CD1c-positive myeloid dendritic cell (primary cell): ENCODE measurements around the gene MACF1.
"Not testable (repeated sequence)": the region's sequence is repeated elsewhere in the genome, so short reads cannot be mapped to it uniquely, and the experiment has no call there.

Source experiments
- DNase-seq: peaks from one replicate; pipeline ENCODE4 v3.0.0-alpha.2; 2016; ENCODE audit errors: extremely low spot score

MACF1 gene, protein sequence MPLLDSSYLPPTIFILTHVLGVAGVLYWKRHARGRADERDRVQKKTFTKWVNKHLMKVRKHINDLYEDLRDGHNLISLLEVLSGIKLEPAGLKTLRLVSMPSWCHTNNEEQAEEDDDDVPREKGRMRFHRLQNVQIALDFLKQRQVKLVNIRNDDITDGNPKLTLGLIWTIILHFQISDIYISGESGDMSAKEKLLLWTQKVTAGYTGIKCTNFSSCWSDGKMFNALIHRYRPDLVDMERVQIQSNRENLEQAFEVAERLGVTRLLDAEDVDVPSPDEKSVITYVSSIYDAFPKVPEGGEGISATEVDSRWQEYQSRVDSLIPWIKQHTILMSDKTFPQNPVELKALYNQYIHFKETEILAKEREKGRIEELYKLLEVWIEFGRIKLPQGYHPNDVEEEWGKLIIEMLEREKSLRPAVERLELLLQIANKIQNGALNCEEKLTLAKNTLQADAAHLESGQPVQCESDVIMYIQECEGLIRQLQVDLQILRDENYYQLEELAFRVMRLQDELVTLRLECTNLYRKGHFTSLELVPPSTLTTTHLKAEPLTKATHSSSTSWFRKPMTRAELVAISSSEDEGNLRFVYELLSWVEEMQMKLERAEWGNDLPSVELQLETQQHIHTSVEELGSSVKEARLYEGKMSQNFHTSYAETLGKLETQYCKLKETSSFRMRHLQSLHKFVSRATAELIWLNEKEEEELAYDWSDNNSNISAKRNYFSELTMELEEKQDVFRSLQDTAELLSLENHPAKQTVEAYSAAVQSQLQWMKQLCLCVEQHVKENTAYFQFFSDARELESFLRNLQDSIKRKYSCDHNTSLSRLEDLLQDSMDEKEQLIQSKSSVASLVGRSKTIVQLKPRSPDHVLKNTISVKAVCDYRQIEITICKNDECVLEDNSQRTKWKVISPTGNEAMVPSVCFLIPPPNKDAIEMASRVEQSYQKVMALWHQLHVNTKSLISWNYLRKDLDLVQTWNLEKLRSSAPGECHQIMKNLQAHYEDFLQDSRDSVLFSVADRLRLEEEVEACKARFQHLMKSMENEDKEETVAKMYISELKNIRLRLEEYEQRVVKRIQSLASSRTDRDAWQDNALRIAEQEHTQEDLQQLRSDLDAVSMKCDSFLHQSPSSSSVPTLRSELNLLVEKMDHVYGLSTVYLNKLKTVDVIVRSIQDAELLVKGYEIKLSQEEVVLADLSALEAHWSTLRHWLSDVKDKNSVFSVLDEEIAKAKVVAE (N-terminal part only)

DNA sequence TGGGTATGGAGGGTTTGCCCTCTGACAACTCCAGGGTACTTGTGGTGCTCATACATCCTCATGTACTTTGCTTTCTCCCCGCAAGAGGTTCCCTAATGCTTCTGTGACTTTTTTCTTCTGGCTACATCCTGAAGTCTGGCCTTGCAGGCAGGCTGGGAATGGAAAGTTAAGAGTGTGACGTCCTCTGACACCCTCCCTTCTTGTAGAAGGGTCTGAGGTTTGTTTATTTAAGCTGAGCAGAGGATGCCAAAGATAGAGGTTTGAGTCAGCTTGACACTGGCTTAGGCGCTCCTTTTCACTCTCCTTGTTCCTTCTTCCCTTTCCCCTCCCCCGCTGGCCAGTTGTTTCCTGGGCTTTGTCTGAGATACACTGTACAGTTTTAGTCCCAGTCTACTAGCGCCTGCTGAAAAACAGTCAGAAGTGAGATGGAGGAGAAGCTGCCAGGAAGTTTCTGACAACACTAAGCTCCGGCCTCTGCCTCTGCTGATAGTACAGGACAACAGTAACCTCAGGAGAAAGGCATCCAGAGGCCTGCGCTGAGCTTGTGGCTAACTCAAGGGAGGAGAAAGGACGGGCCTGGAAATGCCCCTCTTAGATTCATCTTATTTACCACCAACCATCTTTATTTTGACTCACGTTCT, at the start of gene MACF1:
MACF1 (plus strand) TSS at position 255 of the 641 bp plus-strand sequence; CDS start at position 583, 328 bp downstream.
- DNase-seq, result peak; percentile 48

DNA sequence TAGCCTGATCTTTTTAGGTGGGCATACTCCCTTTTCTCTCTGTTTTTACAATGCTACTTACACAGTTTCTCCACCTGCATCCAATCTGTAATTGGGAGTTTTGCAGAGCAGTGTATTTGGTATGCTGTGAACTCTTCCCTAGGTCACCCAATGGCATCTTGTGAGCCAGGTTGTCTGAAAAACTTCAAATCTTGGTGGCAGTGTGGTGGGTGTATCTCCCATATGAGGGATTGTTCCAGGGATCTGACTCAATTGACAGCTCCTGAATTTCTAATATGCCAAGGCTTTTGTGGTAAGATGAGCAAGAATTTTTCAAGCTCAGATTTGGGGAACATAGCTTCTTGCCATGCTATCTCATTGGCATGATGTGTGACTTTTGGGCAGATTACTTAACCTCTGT, 47.2 kb upstream of the MACF1 start:
- no peak for DNase-seq

DNA sequence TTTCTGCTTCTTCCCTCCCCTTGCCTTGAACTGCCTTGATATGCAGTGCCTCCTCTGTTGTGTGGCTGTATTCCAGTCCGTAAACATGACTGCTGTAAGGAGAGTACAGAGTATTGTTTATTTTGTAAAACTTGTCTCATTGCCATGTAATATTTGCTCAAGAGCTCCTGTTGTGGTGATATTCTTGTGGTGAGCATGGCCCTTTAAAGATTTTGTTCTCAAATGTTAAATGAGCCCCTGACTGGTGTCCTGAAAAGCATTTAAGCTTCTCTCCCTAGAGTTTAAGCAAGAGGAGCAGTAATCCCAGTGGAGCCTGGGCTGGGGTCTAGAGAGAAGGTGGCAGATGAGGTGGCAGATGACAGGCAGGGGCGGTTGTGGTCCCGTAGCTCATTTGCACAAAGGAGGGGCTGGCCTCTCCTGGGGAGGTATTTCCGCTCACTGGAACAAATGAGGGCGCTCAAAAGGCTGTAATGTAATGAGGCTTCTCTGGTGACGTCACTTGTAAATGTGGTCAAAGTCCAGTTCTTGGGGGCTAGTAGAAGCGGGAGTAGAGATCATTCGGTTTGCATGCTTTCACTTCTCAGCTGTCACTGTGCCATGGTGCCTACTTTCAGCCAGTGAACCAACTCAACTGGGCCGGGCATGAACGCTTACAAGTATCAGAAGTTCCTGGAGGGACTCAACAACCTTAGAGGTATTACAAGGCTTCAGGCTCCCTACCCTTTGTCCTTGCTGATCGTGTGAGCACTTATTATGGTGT, 46.0 kb upstream of the MACF1 start:
- no peak for DNase-seq

DNA sequence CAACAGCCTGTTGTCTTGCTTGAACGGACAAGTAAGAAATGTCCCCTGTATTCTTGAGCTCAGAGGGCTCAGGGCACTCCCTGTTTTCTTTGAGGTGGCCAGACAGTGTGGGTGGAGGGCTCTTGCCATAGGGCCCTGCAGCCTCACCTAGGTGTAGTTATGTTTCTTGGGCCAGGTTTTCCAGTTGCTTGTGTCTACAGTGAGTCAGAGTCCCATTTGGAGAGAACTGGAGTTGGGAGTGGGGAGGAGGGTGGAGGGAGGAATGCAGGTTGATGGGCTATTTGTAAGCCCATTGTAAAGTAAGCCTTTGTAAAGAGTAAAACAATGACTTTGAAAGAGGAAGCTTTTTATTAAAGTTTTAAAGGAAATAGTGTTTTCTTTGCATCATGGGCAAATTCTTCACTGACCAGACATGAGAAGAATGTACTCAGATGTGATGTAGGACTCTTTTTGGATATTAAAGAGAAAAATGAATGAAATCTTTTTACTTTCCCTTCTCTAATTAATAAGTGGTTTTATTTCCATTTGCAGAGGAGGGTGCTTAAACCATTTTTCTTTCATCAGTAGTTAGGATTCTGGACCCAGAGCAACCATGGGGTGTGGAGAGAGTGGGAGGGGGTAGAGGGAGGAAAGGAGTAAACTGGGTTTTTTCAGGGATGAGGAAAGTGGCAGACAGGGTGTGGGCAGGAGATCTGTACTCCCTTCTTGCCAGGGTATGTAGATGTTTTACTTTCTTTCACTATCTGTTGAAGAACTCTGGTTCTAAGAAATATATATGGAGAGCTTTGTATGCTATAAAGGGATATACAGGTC, 45.1 kb upstream of the MACF1 start:
- DNase-seq, result no peak

DNA sequence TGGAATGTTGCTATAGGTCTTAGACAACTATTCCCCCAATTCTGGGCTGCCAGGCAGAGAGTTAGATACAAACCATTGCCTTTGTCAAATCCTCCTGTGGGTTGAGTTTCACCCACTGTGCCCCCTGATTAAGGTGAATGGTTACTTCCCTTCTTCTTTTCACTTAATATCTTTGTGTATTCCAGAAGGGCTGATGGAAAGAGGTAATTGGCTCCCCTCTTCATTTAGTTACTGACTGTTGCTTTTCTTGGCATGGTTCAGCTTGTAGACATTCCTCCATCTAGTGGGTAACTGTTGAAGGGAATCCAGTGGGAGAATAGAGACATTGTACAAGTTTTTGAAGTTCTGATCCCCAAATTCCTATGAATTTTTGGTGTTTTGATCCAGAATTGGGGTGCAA, 43.8 kb upstream of the MACF1 start:
- DNase-seq, result no peak

DNA sequence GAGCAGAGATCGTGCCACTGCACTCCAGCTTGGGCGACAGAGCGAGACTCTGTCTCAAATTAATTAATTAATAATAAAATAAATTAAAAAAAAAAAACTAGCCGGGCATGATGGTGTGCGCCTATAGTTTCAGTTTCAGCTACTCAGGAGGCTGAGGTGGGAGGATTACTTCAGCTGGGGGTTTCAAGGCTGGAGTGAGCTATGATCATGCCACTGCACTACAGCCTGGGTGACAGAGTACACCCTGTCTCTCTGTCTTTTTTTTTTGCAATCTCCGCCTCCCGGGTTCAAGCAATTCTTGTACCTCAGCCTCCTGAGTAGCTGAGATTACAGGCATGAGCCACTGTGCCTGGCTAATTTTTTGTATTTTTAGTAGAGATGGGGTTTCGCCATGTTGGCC, 42.7 kb upstream of the MACF1 start:
- DNase-seq, result not testable (repeated sequence)

DNA sequence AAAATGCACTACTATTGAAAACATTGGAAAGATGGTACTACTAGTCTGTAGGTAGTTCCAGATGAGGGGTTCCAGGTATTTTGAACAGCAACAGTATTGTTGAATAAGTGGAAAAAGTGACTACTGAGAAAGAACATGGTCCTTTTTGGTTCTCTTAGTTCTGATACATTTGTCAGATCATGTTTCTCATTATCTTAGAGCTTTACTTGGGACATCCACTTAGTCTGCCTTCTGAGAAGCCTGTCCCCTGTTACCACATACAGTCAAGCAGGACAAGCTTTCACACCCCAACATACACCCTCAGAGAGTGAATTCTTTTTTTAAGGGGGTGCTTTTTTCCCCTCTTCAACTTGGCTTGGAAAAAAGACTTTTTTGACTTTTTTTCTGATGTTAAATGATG, 41.0 kb upstream of the MACF1 start:
- no peak for DNase-seq

DNA sequence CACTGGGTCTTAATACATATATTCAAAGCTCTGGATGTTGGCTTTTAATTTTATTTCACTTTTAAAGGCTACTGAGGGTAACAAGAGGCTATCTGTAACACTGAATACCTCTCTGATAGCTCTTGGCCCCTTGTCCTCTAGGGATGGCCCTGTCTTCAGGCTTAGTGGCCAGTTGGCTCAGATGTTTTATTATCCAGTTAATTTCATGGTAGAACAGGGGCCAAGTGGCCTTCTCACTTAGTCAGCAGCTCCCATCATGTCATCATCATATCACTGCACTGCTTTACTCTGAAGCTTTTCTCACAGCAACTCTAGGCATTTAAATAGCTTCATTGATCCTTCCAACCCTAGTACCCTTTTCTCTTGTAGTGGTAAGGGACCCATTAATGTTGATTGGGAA, 40.2 kb upstream of the MACF1 start:
- DNase-seq, result no peak

DNA sequence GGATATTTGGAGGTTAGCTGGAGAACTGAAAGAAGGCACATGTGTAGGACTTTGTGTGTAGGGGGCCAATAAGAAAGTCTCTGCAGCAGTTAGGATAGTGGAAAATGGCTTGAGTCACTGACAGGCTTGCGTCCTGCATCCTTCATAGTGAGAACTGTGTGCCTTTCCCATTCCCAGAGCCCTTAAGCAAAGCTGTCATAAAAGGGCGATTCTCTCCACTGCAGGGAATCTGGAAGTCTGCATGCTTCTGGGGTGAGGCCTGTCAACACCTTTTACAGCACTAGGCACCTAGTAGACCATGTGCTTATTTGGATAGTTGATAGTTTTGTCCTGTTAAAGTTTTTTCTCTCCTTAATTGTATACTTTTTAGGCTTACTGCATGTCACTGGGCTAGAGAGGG, 39.4 kb upstream of the MACF1 start:
- DNase-seq, result no peak

DNA sequence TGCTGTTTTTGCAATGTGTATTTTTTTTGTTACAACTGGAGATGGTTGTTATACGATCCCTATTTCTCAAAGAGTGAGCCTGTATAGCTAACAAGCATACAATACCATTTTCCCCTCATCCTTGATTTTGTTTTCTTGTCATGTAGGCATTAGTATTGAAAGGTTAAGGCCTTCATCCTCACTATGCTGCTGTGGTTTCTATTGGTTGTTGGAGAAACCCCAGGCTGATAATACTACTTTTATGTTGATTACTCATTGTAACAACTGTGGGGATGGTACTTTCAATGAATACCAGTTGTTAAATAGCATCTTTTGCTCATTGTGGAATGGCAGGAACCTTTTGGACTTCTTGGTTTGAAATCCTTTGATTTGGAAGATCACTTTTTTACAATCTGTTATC, 39.0 kb upstream of the MACF1 start:
- DNase-seq, result no peak

DNA sequence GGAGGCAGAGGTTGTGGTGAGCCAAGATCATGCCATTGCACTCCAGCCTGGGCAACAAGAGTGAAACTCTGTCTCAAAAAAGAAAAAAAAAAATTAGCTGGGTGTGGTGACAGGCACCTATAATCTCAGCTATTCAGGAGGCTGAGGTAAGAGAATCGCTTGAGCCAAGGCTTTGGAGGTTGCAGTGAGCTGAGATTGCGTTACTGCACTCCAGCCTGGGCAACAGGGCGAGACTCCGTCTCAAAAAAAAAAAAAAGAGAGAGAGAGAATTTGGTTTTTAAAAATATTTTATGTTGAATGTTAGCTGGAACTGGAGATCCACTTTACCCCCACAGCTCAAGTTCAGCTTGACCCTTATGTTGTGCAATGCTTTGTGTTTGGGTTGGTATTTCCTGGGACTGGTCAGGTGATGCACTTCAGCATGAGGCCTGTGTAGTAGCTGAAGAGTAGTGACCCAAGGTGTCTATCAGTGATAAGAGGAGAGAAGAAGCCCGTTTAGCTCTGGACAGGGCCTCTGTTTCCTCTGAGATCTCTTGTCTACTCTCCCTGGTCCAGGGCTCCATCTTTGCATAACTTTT, 36.8 kb upstream of the MACF1 start:
- no peak for DNase-seq

DNA sequence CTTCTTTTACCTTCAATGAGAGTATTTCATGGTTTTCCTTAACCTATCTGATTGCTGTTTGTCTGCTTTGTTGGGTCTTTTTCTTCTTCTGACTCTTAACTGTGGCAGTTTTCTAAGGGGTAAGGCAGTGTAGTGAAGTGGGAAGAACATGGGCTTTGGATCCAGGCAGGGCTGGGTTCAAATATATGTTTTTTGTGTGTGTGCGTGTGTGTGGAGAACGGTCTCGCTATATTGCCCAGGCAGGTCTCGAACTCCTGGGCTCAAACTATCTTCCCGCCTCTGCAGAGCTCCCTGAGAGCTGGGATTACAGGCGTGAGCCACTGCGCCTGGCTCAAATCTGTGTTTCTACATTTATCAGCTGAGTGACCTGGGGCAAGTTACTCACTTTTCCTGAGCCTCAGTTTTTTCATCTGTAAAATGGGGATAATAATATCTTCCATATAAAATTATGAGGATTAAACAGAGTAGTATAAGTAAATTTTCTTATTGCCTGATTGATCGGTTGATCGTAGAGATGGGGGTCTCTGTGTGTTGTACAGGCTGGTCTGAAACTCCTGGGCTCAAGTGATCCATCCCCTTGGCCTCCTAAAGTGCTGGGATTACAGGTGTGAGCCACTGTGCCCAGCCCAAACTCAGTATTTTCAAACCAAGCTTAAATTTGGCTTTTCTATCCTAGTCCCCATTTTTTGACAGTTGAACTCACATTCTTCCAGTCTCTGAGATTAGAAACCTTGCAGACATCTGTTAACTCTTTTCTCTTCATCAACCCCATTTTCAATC, 36.0 kb upstream of the MACF1 start:
- no peak for DNase-seq

DNA sequence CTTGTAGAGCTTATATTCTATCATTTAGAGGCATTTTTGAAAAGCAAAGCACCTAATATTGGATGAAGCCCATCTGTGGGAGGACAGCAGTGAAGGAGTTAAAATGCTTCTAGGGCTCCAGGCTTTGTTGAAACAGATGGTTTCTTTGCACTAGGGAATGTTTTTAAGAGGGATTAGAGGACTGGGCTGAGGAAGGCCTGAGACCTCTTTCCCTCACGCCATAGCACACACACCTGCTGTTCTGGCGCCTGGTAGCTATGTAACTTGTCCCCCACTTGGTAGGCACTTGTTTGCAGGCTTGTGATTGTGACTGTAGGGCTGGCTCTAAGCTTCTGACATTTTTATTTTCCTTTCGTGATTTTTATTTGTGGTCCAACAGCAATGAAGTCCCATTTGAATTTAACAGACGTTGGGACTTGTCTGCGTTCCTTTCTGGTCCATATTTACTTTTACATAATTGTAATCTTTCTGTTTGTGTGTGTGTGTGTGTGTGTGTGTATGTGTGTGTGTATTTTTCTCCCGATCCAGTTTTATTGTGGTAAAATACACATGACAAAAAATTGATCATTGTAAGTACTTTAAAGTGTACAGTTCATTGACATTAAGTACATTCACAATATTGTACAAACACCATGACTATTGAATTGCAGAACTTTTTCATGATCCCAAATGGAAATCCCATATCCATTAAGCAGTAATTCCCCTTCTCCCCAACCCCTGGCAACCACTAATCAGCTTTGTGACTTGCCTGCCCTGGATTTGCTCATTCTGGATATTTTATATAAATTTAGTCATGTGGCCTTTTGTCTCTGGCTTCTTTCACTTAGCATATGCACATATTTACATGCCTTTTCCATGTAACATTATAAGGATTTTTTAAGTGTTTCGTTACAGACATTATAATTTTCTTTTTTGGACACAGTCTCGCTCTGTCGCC, 33.5 kb upstream of the MACF1 start:
- no peak for DNase-seq

DNA sequence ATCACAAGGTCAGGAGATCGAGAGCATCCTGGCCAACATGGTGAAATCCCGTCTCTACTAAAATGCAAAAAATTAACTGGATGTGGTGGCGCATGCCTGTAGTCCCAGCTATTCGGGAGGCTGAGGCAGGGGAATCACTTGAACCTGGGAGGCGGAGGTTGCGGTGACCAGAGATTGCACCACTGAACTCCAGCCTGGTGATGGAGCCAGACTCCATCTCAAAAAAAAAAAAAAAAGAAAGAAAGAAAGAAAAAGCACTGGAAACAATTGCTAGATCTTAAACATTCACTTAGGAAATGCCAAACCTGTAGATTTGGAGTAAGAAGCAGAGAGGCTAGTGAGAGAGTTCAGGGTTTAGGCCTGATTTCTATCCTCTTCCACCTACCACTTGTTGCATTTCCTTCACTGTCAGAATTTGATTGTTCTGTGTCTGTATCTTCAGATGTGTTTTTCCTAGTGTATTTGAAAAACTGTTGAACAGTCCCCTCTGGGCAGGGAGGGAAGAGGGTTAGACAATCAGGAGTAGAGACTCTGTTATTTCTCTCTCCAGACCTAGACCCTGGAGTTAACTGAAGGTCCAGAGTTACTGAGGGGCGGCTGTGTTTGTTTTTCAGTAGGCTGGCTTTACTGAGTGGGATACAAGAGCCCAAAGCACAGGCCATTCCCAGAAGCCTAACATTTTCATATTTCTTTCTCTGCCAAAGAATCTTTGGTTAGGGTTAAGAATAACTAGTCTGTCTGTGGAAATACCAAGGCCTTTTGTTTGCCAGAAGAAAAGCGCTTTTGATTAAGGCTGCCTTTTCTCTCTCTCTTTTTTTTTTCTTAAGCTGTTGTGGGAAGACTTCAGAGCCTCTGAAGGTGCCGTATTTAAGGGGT, 31.1 kb upstream of the MACF1 start:
- no peak for DNase-seq

DNA sequence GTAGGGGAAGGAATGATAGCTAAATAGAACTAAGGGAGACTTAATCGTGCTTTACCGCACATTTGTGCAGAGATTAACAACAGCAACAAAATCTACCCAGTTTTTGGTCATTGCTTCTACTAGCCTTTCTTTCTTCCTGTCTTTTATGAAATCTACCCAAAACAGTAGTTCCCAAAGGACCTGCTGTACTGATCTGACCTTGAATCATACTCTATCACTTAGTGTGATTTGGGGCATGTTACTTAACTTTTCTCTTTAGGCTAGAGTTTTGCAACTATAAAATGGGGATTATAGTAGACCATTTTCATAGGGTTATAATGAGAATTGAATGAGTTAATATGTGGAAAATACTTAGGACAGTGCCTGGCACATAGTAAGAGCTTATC, 30.5 kb upstream of the MACF1 start:
- DNase-seq, result no peak

DNA sequence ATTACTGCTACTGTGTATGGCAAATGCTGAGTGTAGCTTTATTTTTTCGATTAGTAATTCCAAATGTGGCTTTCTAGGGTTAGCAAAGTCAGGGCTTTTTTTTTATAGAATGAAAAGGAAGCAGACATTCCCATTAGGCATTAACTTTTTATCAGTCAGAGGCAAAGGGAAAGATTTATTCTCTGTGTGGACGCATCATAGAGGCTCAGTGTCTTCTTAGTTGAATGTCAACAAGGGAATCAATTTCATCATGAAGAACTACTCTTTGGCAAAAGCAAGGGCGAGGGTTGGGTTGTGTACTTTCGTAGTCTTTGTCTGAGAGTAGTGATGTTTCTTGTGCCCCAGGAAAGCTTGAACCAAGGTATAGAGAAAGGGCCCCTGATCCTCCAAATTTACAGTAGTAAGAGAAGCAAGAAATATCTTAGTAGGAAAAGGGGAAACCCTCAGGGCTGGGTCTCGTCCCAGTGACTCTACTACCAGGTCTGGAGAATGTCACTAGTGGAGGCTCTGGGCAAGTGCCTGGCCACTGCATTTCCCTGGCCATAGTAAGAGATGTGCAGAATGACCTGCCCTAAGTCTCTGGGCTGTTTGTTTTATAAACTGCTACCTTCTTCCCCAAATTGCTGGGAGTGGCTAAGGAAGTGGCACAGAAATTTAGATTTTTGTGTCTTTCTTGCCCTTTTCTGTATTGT, 30.0 kb upstream of the MACF1 start:
- no peak for DNase-seq
